NCI-H1694 (cell line): ENCODE data around the gene CCDC121.

Experiments
- DNase-seq: peaks from one replicate; lab custom pipeline; 2025; lab: John Stamatoyannopoulos, UW

The CCDC121 gene

DNA sequence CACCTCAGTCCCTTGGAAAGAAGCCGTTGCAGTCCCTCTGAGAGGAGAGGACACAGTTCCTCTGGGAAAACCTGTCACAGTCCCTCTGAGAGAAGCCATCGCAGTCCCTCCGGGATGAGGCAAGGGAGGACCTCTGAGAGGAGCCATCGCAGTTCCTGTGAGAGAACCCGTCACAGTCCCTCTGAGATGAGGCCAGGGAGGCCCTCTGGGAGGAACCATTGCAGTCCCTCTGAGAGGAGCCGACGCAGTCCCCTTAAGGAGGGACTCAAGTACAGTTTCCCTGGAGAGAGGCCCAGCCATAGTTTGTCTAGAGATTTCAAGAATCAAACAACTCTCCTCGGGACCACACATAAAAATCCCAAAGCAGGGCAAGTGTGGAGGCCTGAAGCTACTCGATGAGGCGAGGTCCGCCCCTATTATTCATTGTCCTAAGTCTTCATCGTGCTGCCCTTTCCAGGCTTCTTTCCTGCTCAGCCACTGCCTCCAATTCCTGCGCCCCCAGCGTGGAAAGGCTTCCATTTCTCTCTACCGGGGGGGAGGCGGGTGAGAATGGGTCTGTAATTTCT lies 46.6 kb downstream of the CCDC121 start:
- DNase-seq, result no peak

DNA sequence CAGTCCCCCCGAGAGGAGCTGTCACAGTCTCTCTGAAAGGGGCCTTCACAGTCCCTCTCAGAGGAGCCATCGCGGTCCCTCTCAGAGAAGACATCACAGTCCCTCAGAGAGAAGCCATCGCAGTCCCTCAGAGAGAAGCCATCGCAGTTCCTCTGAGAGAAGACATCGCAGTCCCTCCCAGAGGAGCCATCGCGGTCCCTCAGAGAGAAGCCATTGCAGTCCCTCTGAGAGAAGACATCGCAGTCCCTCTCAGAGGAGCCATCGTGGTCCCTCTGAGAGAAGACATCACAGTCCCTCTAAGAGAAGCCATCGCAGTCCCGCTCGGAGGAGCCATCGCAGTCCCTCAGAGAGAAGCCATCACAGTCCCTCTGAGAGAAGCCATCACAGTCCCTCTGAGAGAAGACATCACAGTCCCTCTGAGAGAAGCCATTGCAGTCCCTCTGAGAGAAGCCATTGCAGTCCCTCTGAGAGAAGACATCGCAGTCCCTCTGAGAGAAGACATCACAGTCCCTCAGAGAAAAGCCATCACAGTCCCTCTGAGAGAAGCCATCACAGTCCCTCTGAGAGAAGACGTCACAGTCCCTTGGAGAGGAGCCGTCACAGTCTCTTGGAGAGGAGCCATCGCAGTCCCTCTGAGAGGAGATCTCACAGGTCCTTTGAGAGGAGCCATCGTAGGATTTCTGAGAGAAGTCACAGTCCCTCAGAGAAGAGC lies 47.2 kb downstream of the CCDC121 start:
- no peak for DNase-seq
